GM15510 (cell line): ENCODE results near the gene FOXP3.

Experiments
- POLR2A ChIP-seq: IDR thresholded peaks from 3 replicates; pipeline ENCODE4 v1.6.1; 2011; ENCODE audit warnings: borderline replicate concordance; ENCODE audit not compliant: insufficient read length; ENCODE audit errors: extremely low read depth

The FOXP3 gene

GRCh38 chrX:49278081-49278480 lies 13.6 kb upstream of the FOXP3 start:
- TF ChIP-seq POLR2A: no peak

- no peak for TF ChIP-seq POLR2A
Measured at GRCh38 chrX:49277535-49277830, 13.0 kb upstream of the FOXP3 start.

GRCh38 chrX:49276671-49277534 lies 12.4 kb upstream of the FOXP3 start:
- no peak for TF ChIP-seq POLR2A

- no peak for TF ChIP-seq POLR2A
Measured at GRCh38 chrX:49276207-49276606, 11.7 kb upstream of the FOXP3 start.

GRCh38 chrX:49273181-49273727 lies 8.7 kb upstream of the FOXP3 start:
- TF ChIP-seq POLR2A: no peak

- TF ChIP-seq POLR2A: no peak
Measured at GRCh38 chrX:49272421-49272820, 7.9 kb upstream of the FOXP3 start.

GRCh38 chrX:49271341-49271740 lies 6.8 kb upstream of the FOXP3 start:
- no peak for TF ChIP-seq POLR2A

- no peak for TF ChIP-seq POLR2A
Measured at GRCh38 chrX:49270249-49270921, 5.9 kb upstream of the FOXP3 start.

- TF ChIP-seq POLR2A: peak; percentile 62
Measured at GRCh38 chrX:49269767-49270248, 5.3 kb upstream of the FOXP3 start, which contains the start of gene PPP1R3F. Gene PPP1R3F, plus strand, starts transcription at chrX:49269793. Its CDS starts 77 bp downstream, at chrX:49269870.

GRCh38 chrX:49269010-49269766 lies 4.7 kb upstream of the FOXP3 start:
- peak; percentile 76 for TF ChIP-seq POLR2A

- no peak for TF ChIP-seq POLR2A
Measured at GRCh38 chrX:49268702-49269009, 4.1 kb upstream of the FOXP3 start.

GRCh38 chrX:49266523-49267445 lies 2.3 kb upstream of the FOXP3 start:
- TF ChIP-seq POLR2A: no peak

- no peak for TF ChIP-seq POLR2A
Measured at GRCh38 chrX:49263631-49264030, 879 bp downstream of the FOXP3 start.

- TF ChIP-seq POLR2A: no peak
Measured at GRCh38 chrX:49262603-49263002, 1.9 kb downstream of the FOXP3 start.
